Measurements from ENCODE around the gene STK40.

Gene STK40

GRCh38 chr1:36385410-36386264 lies at the start of gene STK40:
Gene STK40, minus strand, starts transcription at chr1:36385924. Its CDS starts 24,592 bp downstream, at chr1:36361332.
- peak; percentile 54 for DNase-seq

- DNase-seq = no peak
These were observed 47.4 kb upstream of the STK40 start for GRCh38 chr1:36433102-36433501.

- DNase-seq = no peak
These were observed 46.9 kb upstream of the STK40 start for GRCh38 chr1:36432616-36433015.

GRCh38 chr1:36425791-36426190 lies 40.1 kb upstream of the STK40 start:
- no peak for DNase-seq

- no peak for DNase-seq
These were observed 35.9 kb upstream of the STK40 start for GRCh38 chr1:36421649-36422048.

- DNase-seq = no peak
These were observed 35.2 kb upstream of the STK40 start for GRCh38 chr1:36420836-36421317.

- DNase-seq = no peak
These were observed 34.7 kb upstream of the STK40 start for GRCh38 chr1:36420409-36420808.

- no peak for DNase-seq
These were observed 33.8 kb upstream of the STK40 start for GRCh38 chr1:36419569-36419968.

GRCh38 chr1:36419140-36419539 lies 33.4 kb upstream of the STK40 start:
- DNase-seq = no peak

- no peak for DNase-seq
These were observed 32.2 kb upstream of the STK40 start for GRCh38 chr1:36417931-36418330.

- DNase-seq = no peak
These were observed 30.1 kb upstream of the STK40 start for GRCh38 chr1:36415661-36416326.

GRCh38 chr1:36414384-36414783 lies 28.7 kb upstream of the STK40 start:
- DNase-seq = no peak

- no peak for DNase-seq
These were observed 26.2 kb upstream of the STK40 start for GRCh38 chr1:36411674-36412648.

- no peak for DNase-seq
These were observed 22.8 kb upstream of the STK40 start for GRCh38 chr1:36408479-36408878.

- DNase-seq = no peak
These were observed 20.7 kb upstream of the STK40 start for GRCh38 chr1:36406440-36406839.

GRCh38 chr1:36402504-36402890 lies 16.8 kb upstream of the STK40 start:
- no peak for DNase-seq

GRCh38 chr1:36401602-36402503 lies 16.1 kb upstream of the STK40 start:
- no peak for DNase-seq

GRCh38 chr1:36400825-36401601 lies 15.3 kb upstream of the STK40 start:
- DNase-seq = no peak

GRCh38 chr1:36400514-36400824 lies 14.7 kb upstream of the STK40 start:
- no peak for DNase-seq

- DNase-seq = no peak
These were observed 12.8 kb upstream of the STK40 start for GRCh38 chr1:36398370-36398977.

Measured in cortex of kidney (tissue), 1 donor.